IMR-90 (cell line): ENCODE measurements around the gene PTBP1. TPM values are rescaled to one million over a fixed set of nuclear protein-coding genes. Genes with fewer than 3 reads are reported as not detected.

Experiments
- ATAC-seq: fragments of 200-7000 bp; cut with Tn5 transposase; 2 replicates; pipeline ENCODE4 v1.9.1; 2020; ENCODE audit warnings: low read depth, mild to moderate bottlenecking, moderate library complexity
- BruUV-seq: library from RNA; stranded (reverse); fragments of 400-500 nt; replicated peaks from 2 replicates; lab custom pipeline; 2021; lab: Mats Ljungman, UMichigan
- CTCF ChIA-PET: fragments of 300-600 bp; formaldehyde crosslinking; extraction: SDS; loops from one replicate; lab custom pipeline; 2021; ENCODE audit warnings: antibody characterized with exemption; lab: Yijun Ruan, JAX
- POLR2A ChIA-PET: fragments of 300-600 bp; sonication (Branson Sonifier 250); formaldehyde crosslinking; loops from one replicate; lab custom pipeline; 2022; ENCODE audit warnings: antibody characterized with exemption; ENCODE audit not compliant: unreplicated experiment; lab: Charles Lee
- DNase-seq: peaks from one replicate; pipeline ENCODE4 v3.0.0; 2013
- H2AFZ ChIP-seq: replicated peaks from 2 replicates; pipeline ENCODE3; 2013; ENCODE audit warnings: low read length, mild to moderate bottlenecking; ENCODE audit not compliant: poor library complexity
- H2AK5ac ChIP-seq: 2 replicates; pipeline ENCODE4 v1.6.1; 2013; ENCODE audit warnings: low read depth, low read length, inconsistent platforms
- H2AK9ac ChIP-seq: replicated peaks from 2 replicates; pipeline ENCODE3; 2013; ENCODE audit warnings: mild to moderate bottlenecking, low read depth, low read length, moderate library complexity; ENCODE audit not compliant: poor library complexity
- H2BK120ac ChIP-seq: 2 replicates; pipeline ENCODE4 v1.6.1; 2013; ENCODE audit warnings: low read depth, low read length, inconsistent platforms
- H2BK15ac ChIP-seq: 3 replicates; pipeline ENCODE4 v1.6.1; 2013; ENCODE audit warnings: low read depth, low read length, inconsistent platforms
- H2BK20ac ChIP-seq: 2 replicates; pipeline ENCODE4 v1.6.1; 2013; ENCODE audit warnings: low read depth, mild to moderate bottlenecking, inconsistent platforms, low read length, moderate library complexity
- H2BK5ac ChIP-seq: 2 replicates; pipeline ENCODE4 v1.6.1; 2013; ENCODE audit warnings: mild to moderate bottlenecking, low read depth, low read length, inconsistent platforms; ENCODE audit not compliant: poor library complexity, severe bottlenecking
- H3K14ac ChIP-seq: replicated peaks from 2 replicates; pipeline ENCODE4 v1.6.1; 2013; ENCODE audit warnings: low read depth, low read length, inconsistent platforms
- H3K18ac ChIP-seq: 2 replicates; pipeline ENCODE4 v1.6.1; 2013; ENCODE audit warnings: low read depth, low read length, control low read depth
- H3K23ac ChIP-seq: 2 replicates; pipeline ENCODE4 v1.6.1; 2013; ENCODE audit warnings: low read depth, low read length, inconsistent platforms
- H3K27ac ChIP-seq: 2 replicates; pipeline ENCODE4 v1.5.1; 2013; ENCODE audit warnings: mild to moderate bottlenecking, control low read depth, low read length; ENCODE audit not compliant: insufficient read depth
- H3K27me3 ChIP-seq: 2 replicates; pipeline ENCODE4 v1.6.1; 2013; ENCODE audit warnings: low read length; ENCODE audit not compliant: control insufficient read depth, insufficient read depth
- H3K36me3 ChIP-seq: 2 replicates; pipeline ENCODE4 v1.6.1; 2013; ENCODE audit warnings: low read length, mixed read lengths; ENCODE audit not compliant: control insufficient read depth, insufficient read depth
- H3K4ac ChIP-seq: 2 replicates; pipeline ENCODE4 v1.6.1; 2013; ENCODE audit warnings: low read depth, low read length, inconsistent platforms
- H3K4me1 ChIP-seq: 2 replicates; pipeline ENCODE4 v1.6.1; 2013; ENCODE audit warnings: low read length, mixed read lengths; ENCODE audit not compliant: control insufficient read depth, insufficient read depth
- H3K4me2 ChIP-seq: 2 replicates; pipeline ENCODE4 v1.6.1; 2013; ENCODE audit warnings: low read depth, mild to moderate bottlenecking, control low read depth, low read length, moderate library complexity
- H3K4me3 ChIP-seq: 2 replicates; pipeline ENCODE4 v1.5.1; 2013; ENCODE audit warnings: low read depth, mild to moderate bottlenecking, control low read depth, low read length, moderate library complexity; ENCODE audit not compliant: insufficient read depth
- H3K56ac ChIP-seq: 2 replicates; pipeline ENCODE4 v1.6.1; 2013; ENCODE audit warnings: low read length, inconsistent platforms; ENCODE audit not compliant: insufficient read depth; ENCODE audit errors: extremely low read depth
- H3K79me1 ChIP-seq, 2 experiments: 2 replicates each; pipeline ENCODE4 v1.6.1; 2013; ENCODE audit warnings: low read length in 2 of 2, inconsistent platforms in 1 of 2, low read depth in 1 of 2
- H3K9ac ChIP-seq: 2 replicates; pipeline ENCODE4 v1.6.1; 2013; ENCODE audit warnings: low read depth, low read length, control low read depth
- H3K9me1 ChIP-seq: 2 replicates; pipeline ENCODE4 v1.6.1; 2013; ENCODE audit warnings: low read length, inconsistent platforms; ENCODE audit not compliant: insufficient read depth
- H3K9me3 ChIP-seq: 2 replicates; pipeline ENCODE4 v1.6.1; 2013; ENCODE audit warnings: low read length; ENCODE audit not compliant: control insufficient read depth, insufficient read depth
- H4K20me1 ChIP-seq: 2 replicates; pipeline ENCODE4 v1.6.1; 2013; ENCODE audit warnings: low read length, inconsistent platforms; ENCODE audit not compliant: insufficient read depth
- H4K5ac ChIP-seq: 2 replicates; pipeline ENCODE4 v1.6.1; 2013; ENCODE audit warnings: mild to moderate bottlenecking, low read depth, low read length, control low read depth
- H4K8ac ChIP-seq, 2 experiments: 2 replicates each; pipeline ENCODE4 v1.6.1; 2013; ENCODE audit warnings: low read depth in 2 of 2, low read length in 2 of 2, control low read depth in 1 of 2, inconsistent platforms in 1 of 2
- H4K91ac ChIP-seq: 2 replicates; pipeline ENCODE4 v1.6.1; 2013; ENCODE audit warnings: low read depth, low read length, inconsistent platforms; ENCODE audit not compliant: insufficient read depth
- BHLHE40 ChIP-seq: fragments of 150-350 bp; IDR thresholded peaks from 2 replicates; pipeline ENCODE4 v1.6.1; 2016; ENCODE audit warnings: mild to moderate bottlenecking, low read depth, low read length
- CHD1 ChIP-seq: IDR thresholded peaks from 2 replicates; pipeline ENCODE4 v1.6.1; 2012; ENCODE audit warnings: low read depth, low read length, improper control_type of control experiment
- CTCF ChIP-seq: conservative IDR thresholded peaks from 2 replicates; pipeline ENCODE4 v1.5.1; 2012; ENCODE audit warnings: mild to moderate bottlenecking, low read depth, low read length, improper control_type of control experiment
- ELK1 ChIP-seq: fragments of 150-350 bp; IDR thresholded peaks from 2 replicates; pipeline ENCODE4 v1.6.1; 2016; ENCODE audit warnings: low read depth, mild to moderate bottlenecking, low read length, moderate library complexity, borderline replicate concordance
- USF2 ChIP-seq: fragments of 150-350 bp; IDR thresholded peaks from 2 replicates; pipeline ENCODE4 v1.6.1; 2017; ENCODE audit warnings: mild to moderate bottlenecking, antibody characterized with exemption, low read length, low read depth
- WGBS, 2 experiments: methylation state at CpG; one replicate each; pipeline versions ENCODE4 v1.1.5 to v1.1.7; 2013; ENCODE audit warnings: missing lambda C conversion rate in 2 of 2; ENCODE audit not compliant: insufficient read length in 1 of 2; ENCODE audit errors: extremely low coverage in 2 of 2; 5-methylcytosine and 5-hydroxymethylcytosine counted together
- dilution Hi-C: fragments of 300-500 bp; cut with HindIII; formaldehyde crosslinking; loops from one replicate; pipeline ENCODE4 v1.14.3; 2018; ENCODE audit warnings: low sequenced_read_pairs; ENCODE audit not compliant: unreplicated experiment
- in situ Hi-C: fragments of 300-500 bp; cut with MboI; formaldehyde crosslinking; loops from 3 replicates; pipeline ENCODE4 v1.14.3; 2019; ENCODE audit warnings: low sequenced_read_pairs, inconsistent platforms, mixed read lengths
- intact Hi-C: fragments of 100-400 bp; cut with micrococcal nuclease; formaldehyde crosslinking; loops from 2 replicates; pipeline ENCODE4 v1.10.0; 2022
- polyA plus RNA-seq, 3 experiments: library from polyadenylated mRNA; depleted of rRNA; stranded (reverse); fragments of >200 nt; gene quantifications; 2 replicates each; pipeline ENCODE4 v1.2.3, GENCODE V29; 2012; ENCODE audit warnings: low replicate concordance in 1 of 3
- total RNA-seq: library from RNA; depleted of rRNA; stranded (reverse); fragments of >200 nt; gene quantifications from 2 replicates; pipeline ENCODE4 v1.2.3, GENCODE V29; 2012

Gene PTBP1
- total and polyA plus RNA-seq, 2 of the 4 experiments (the other 2 are of a cell fraction): 146 to 269 TPM

GRCh38 chr19:792306-792885 lies 4.9 kb upstream of the PTBP1 start:
- WGBS, 2 experiments: 81% methylated on average over 10 of the region's 16 CpGs; no CpG with 5 or more reads in 1 of the 2 experiments
- H3K9me1 ChIP-seq: no peaks in the 10 kb centered on the region
- no peak overlapping the region for H4K5ac ChIP-seq
- H4K20me1 ChIP-seq: no peaks in the 10 kb centered on the region
- no peak overlapping the region for H2AK5ac ChIP-seq
- no peak overlapping the region for H2AFZ ChIP-seq
- dilution Hi-C loops (no loop called here), in situ Hi-C loops (no loop called here), intact Hi-C loops (no loop called here)
- no peak overlapping the region for H2BK5ac ChIP-seq
- BruUV-seq: no TSS peak
- H3K36me3 ChIP-seq: no peaks in the 10 kb centered on the region
- H3K14ac ChIP-seq: no peak overlapping the region
- H3K56ac ChIP-seq: no peak overlapping the region
- ChIA-PET POLR2A (interaction anchor here (0.6 kb wide), 1 partner anchor 139 kb away, joined by 3 read pairs; no protein-coding TSS in a partner anchor), CTCF (interaction anchor here (0.6 kb wide), 1 partner anchor 113 kb away, joined by 5 read pairs; no protein-coding TSS in a partner anchor)
- TF ChIP-seq CTCF: no peak
- TF ChIP-seq BHLHE40: no peak
- TF ChIP-seq USF2: no peak
- no peak for TF ChIP-seq ELK1
- TF ChIP-seq CHD1: no peak
- no peak overlapping the region for H4K8ac ChIP-seq
- no peak overlapping the region for H3K9ac ChIP-seq
- H4K91ac ChIP-seq: no peak overlapping the region
- H3K4me2 ChIP-seq: no peak overlapping the region
- no peak overlapping the region for H3K23ac ChIP-seq
- DNase-seq (no peak), ATAC-seq (no peak)
- H3K9me3 ChIP-seq: no peaks in the 10 kb centered on the region
- H2AK9ac ChIP-seq: no peak overlapping the region
- H2BK20ac ChIP-seq: no peak overlapping the region
- H3K79me1 ChIP-seq: peaks cover 0 to 3% of the 10 kb centered on the region in 2 experiments; a peak in 1 of 4 replicates
- no peak overlapping the region for H3K4me3 ChIP-seq
- H3K18ac ChIP-seq: no peak overlapping the region
- H3K4me1 ChIP-seq: peaks cover 2% of the 10 kb centered on the region; the same call in 1 of the 2 replicates
- no peak overlapping the region for H2BK120ac ChIP-seq
- H2BK15ac ChIP-seq: no peak overlapping the region
- H3K27me3 ChIP-seq: no peaks in the 10 kb centered on the region
- no peak overlapping the region for H3K4ac ChIP-seq
- H3K27ac ChIP-seq: no peak overlapping the region
